ENCODE measurements around the gene MSH5. TPM values are rescaled to one million over a fixed set of nuclear protein-coding genes. Genes with fewer than 3 reads are reported as not detected.

MSH5 gene
- total and polyA plus RNA-seq, 2 of the 13 experiments (the other 11 are each of a cell fraction or from before 2014, with no cell fraction given) = 10.2 to 38.7 TPM

DNA sequence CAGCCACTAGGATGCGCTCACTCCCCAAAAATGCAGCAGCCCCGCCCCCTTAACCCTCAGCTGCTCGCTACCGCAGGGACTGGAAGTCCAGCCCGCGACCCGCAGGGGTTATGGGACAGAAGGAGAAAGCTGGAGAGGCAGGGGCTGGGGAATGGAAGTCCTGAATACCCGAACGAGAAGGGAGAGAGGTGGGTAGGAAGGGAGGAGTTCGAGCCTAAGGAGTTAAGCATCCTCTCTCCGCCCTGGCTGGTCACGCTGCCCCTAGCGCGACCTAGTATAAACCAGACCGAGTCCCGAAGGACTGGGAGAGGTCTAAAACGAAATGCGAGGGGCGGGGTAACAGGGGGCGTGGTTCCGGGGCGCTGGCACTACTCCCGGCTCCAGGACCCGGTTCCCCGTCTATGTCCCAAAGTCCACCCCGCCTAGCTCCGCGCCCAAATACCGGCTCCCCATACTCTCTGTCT lies 10.3 kb upstream of the MSH5 start (continued):
- TF ChIP-seq ZNF468 (CRISPR knock-in tag; IDR thresholded peaks at IDR 0.05) (no peak), MYC (CRISPR knock-in tag; IDR thresholded peaks at IDR 0.05; ENCODE audit: borderline replicate concordance) (peak; percentile 72), KAT2B (IDR thresholded peaks at IDR 0.05; ENCODE audit: borderline replicate concordance, low read depth, low read length) (no peak), ZBTB21 (CRISPR knock-in tag; IDR thresholded peaks at IDR 0.05) (no peak), GABPB1 (CRISPR knock-in tag; IDR thresholded peaks at IDR 0.05) (no peak), ZNF777 (CRISPR knock-in tag; IDR thresholded peaks at IDR 0.05) (peak; percentile 80; the same call in 1 of the 2 replicates), ISX (CRISPR knock-in tag; conservative IDR thresholded peaks at IDR 0.05) (no peak), ZNF607 (CRISPR knock-in tag; IDR thresholded peaks at IDR 0.05; ENCODE audit: borderline replicate concordance) (no peak), ZNF12 (CRISPR knock-in tag; IDR thresholded peaks at IDR 0.05) (peak; percentile 7; the same call in 1 of the 2 replicates), U2AF2 (IDR thresholded peaks at IDR 0.05; ENCODE audit: low read depth, low read length) (no peak), TSC22D2 (CRISPR knock-in tag; IDR thresholded peaks at IDR 0.05; ENCODE audit: borderline replicate concordance) (peak; percentile 94; the same call in 1 of the 2 replicates), SOX5 (CRISPR knock-in tag; IDR thresholded peaks at IDR 0.05; ENCODE audit: borderline replicate concordance) (no peak; the same call in 1 of the 2 replicates), ATAD3A (CRISPR knock-in tag; IDR thresholded peaks at IDR 0.05) (no peak), PAX8 (CRISPR knock-in tag; IDR thresholded peaks at IDR 0.05; ENCODE audit: borderline replicate concordance) (no peak), CENPT (CRISPR knock-in tag; IDR thresholded peaks at IDR 0.05; ENCODE audit: low read depth) (no peak), ZNF713 (CRISPR knock-in tag; IDR thresholded peaks at IDR 0.05) (no peak), HNRNPK (IDR thresholded peaks at IDR 0.05; ENCODE audit: low read depth, low read length, poor library complexity, severe bottlenecking) (no peak), RBM22 (optimal IDR thresholded peaks at IDR 0.05; ENCODE audit: low read length) (no peak), SIN3B (IDR thresholded peaks at IDR 0.05; ENCODE audit: low read length) (0 out of 2 replicates have a peak, but pooled peaks have one; percentile 56), NR2F1 (CRISPR knock-in tag; IDR thresholded peaks at IDR 0.05) (peak in 1 of 2 experiments; percentile 59; a peak in 1 of 4 replicates)
- TF ChIP-seq, protein P1, sequence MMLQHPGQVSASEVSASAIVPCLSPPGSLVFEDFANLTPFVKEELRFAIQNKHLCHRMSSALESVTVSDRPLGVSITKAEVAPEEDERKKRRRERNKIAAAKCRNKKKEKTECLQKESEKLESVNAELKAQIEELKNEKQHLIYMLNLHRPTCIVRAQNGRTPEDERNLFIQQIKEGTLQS (CRISPR knock-in tag; IDR thresholded peaks at IDR 0.05) = no peak
- TF ChIP-seq, protein P2, sequence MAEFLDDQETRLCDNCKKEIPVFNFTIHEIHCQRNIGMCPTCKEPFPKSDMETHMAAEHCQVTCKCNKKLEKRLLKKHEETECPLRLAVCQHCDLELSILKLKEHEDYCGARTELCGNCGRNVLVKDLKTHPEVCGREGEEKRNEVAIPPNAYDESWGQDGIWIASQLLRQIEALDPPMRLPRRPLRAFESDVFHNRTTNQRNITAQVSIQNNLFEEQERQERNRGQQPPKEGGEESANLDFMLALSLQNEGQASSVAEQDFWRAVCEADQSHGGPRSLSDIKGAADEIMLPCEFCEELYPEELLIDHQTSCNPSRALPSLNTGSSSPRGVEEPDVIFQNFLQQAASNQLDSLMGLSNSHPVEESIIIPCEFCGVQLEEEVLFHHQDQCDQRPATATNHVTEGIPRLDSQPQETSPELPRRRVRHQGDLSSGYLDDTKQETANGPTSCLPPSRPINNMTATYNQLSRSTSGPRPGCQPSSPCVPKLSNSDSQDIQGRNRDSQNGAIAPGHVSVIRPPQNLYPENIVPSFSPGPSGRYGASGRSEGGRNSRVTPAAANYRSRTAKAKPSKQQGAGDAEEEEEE (CRISPR knock-in tag; IDR thresholded peaks at IDR 0.05; ENCODE audit: borderline replicate concordance) = no peak
- TF ChIP-seq, protein P3, sequence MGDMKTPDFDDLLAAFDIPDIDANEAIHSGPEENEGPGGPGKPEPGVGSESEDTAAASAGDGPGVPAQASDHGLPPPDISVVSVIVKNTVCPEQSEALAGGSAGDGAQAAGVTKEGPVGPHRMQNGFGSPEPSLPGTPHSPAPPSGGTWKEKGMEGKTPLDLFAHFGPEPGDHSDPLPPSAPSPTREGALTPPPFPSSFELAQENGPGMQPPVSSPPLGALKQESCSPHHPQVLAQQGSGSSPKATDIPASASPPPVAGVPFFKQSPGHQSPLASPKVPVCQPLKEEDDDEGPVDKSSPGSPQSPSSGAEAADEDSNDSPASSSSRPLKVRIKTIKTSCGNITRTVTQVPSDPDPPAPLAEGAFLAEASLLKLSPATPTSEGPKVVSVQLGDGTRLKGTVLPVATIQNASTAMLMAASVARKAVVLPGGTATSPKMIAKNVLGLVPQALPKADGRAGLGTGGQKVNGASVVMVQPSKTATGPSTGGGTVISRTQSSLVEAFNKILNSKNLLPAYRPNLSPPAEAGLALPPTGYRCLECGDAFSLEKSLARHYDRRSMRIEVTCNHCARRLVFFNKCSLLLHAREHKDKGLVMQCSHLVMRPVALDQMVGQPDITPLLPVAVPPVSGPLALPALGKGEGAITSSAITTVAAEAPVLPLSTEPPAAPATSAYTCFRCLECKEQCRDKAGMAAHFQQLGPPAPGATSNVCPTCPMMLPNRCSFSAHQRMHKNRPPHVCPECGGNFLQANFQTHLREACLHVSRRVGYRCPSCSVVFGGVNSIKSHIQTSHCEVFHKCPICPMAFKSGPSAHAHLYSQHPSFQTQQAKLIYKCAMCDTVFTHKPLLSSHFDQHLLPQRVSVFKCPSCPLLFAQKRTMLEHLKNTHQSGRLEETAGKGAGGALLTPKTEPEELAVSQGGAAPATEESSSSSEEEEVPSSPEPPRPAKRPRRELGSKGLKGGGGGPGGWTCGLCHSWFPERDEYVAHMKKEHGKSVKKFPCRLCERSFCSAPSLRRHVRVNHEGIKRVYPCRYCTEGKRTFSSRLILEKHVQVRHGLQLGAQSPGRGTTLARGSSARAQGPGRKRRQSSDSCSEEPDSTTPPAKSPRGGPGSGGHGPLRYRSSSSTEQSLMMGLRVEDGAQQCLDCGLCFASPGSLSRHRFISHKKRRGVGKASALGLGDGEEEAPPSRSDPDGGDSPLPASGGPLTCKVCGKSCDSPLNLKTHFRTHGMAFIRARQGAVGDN (CRISPR knock-in tag; IDR thresholded peaks at IDR 0.05) = no peak; the same call in 1 of the 2 replicates
- TF ChIP-seq, protein P4, sequence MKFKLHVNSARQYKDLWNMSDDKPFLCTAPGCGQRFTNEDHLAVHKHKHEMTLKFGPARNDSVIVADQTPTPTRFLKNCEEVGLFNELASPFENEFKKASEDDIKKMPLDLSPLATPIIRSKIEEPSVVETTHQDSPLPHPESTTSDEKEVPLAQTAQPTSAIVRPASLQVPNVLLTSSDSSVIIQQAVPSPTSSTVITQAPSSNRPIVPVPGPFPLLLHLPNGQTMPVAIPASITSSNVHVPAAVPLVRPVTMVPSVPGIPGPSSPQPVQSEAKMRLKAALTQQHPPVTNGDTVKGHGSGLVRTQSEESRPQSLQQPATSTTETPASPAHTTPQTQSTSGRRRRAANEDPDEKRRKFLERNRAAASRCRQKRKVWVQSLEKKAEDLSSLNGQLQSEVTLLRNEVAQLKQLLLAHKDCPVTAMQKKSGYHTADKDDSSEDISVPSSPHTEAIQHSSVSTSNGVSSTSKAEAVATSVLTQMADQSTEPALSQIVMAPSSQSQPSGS (CRISPR knock-in tag; IDR thresholded peaks at IDR 0.05) = peak; percentile 79

All from HepG2 (cell line).